Activated effector memory CD4-positive, alpha-beta T cell treated with Interleukin-2 at 50 U/mL for 16 hours (primary cell): ENCODE results near the gene ZNF827.
"Not testable (repeated sequence)": the region's sequence is repeated elsewhere in the genome, so short reads cannot be mapped to it uniquely, and the experiment has no call there.

Experiments used
- DNase-seq: peaks from one replicate; pipeline ENCODE4 v3.0.0-alpha.2; 2020

Gene ZNF827

GRCh38 chr4:145860446-145860845 lies 78.2 kb downstream of the ZNF827 start:
- DNase-seq: no peak

GRCh38 chr4:145859926-145860325 lies 78.7 kb downstream of the ZNF827 start:
- DNase-seq: no peak

- no peak for DNase-seq
Measured at GRCh38 chr4:145859426-145859825, 79.2 kb downstream of the ZNF827 start.

- DNase-seq: no peak
Measured at GRCh38 chr4:145852256-145852839, 86.3 kb downstream of the ZNF827 start.

GRCh38 chr4:145851511-145852201 lies 87.0 kb downstream of the ZNF827 start:
- no peak for DNase-seq

GRCh38 chr4:145847764-145848163 lies 90.9 kb downstream of the ZNF827 start:
- DNase-seq: no peak

- no peak for DNase-seq
Measured at GRCh38 chr4:145845118-145845517, 93.5 kb downstream of the ZNF827 start.

GRCh38 chr4:145843639-145844038 lies 95.0 kb downstream of the ZNF827 start:
- no peak for DNase-seq

- DNase-seq: no peak
Measured at GRCh38 chr4:145843148-145843547, 95.5 kb downstream of the ZNF827 start.

- no peak for DNase-seq
Measured at GRCh38 chr4:145842224-145842887, 96.3 kb downstream of the ZNF827 start.

GRCh38 chr4:145840801-145841200 lies 97.8 kb downstream of the ZNF827 start:
- DNase-seq: no peak

GRCh38 chr4:145840162-145840768 lies 98.4 kb downstream of the ZNF827 start:
- no peak for DNase-seq

GRCh38 chr4:145839151-145839550 lies 99.5 kb downstream of the ZNF827 start:
- DNase-seq: no peak

- not testable (repeated sequence) for DNase-seq
Measured at GRCh38 chr4:145832384-145832783, 106.2 kb downstream of the ZNF827 start.

- DNase-seq: no peak
Measured at GRCh38 chr4:145830699-145831098, 107.9 kb downstream of the ZNF827 start.

GRCh38 chr4:145829629-145830395 lies 108.8 kb downstream of the ZNF827 start:
- no peak for DNase-seq

GRCh38 chr4:145828802-145829485 lies 109.7 kb downstream of the ZNF827 start:
- DNase-seq: no peak

GRCh38 chr4:145827885-145828284 lies 110.7 kb downstream of the ZNF827 start:
- no peak for DNase-seq

- no peak for DNase-seq
Measured at GRCh38 chr4:145825255-145825654, 113.4 kb downstream of the ZNF827 start.

GRCh38 chr4:145824463-145824862 lies 114.2 kb downstream of the ZNF827 start:
- DNase-seq: no peak

- DNase-seq: no peak
Measured at GRCh38 chr4:145823743-145824142, 114.9 kb downstream of the ZNF827 start.

- no peak for DNase-seq
Measured at GRCh38 chr4:145822581-145822980, 116.0 kb downstream of the ZNF827 start.
